Panc1 (cell line): Measurements from ENCODE around the gene SLC49A3.

ENCODE experiments used
- REST ChIP-seq, 2 experiments: IDR thresholded peaks; 2 replicates each; pipeline ENCODE4 v1.6.1; 2011 to 2012; ENCODE audit warnings: low read depth in 2 of 2, control low read depth in 1 of 2, low read length in 1 of 2, mild to moderate bottlenecking in 1 of 2, moderate library complexity in 1 of 2; ENCODE audit not compliant: insufficient read depth in 1 of 2
- SIN3A ChIP-seq: IDR thresholded peaks from 2 replicates; pipeline ENCODE4 v1.6.1; 2012; ENCODE audit warnings: low read depth, mild to moderate bottlenecking, low read length, moderate library complexity, borderline replicate concordance; ENCODE audit not compliant: insufficient read depth
- TCF7L2 ChIP-seq: IDR thresholded peaks from 2 replicates; pipeline ENCODE4 v1.6.1; 2011; ENCODE audit warnings: mild to moderate bottlenecking, low read depth, low read length, inconsistent platforms
- TF ChIP-seq, protein P1 (sequence below): fragments of 450-650 bp; IDR thresholded peaks from 2 replicates; pipeline ENCODE4 v1.5.1; 2017; ENCODE audit warnings: mild to moderate bottlenecking

DNA sequence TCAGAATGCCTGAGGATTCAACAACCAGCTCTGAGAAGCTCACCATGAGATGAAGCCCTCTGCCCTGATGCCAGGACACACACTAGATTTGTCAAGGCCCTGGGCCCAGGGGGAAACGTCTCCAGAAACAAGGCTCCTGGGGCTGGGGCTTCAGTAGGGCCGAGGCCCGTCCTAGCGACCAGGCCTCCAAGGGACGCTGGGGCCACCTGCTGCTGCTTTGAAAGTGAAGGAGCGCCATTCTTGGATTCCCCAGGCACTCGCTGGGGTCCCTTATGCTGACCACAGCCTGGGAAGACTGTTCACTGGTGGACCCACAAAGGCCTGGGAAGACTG is 39.7 kb downstream of the SLC49A3 start:
- TF ChIP-seq, protein P1, sequence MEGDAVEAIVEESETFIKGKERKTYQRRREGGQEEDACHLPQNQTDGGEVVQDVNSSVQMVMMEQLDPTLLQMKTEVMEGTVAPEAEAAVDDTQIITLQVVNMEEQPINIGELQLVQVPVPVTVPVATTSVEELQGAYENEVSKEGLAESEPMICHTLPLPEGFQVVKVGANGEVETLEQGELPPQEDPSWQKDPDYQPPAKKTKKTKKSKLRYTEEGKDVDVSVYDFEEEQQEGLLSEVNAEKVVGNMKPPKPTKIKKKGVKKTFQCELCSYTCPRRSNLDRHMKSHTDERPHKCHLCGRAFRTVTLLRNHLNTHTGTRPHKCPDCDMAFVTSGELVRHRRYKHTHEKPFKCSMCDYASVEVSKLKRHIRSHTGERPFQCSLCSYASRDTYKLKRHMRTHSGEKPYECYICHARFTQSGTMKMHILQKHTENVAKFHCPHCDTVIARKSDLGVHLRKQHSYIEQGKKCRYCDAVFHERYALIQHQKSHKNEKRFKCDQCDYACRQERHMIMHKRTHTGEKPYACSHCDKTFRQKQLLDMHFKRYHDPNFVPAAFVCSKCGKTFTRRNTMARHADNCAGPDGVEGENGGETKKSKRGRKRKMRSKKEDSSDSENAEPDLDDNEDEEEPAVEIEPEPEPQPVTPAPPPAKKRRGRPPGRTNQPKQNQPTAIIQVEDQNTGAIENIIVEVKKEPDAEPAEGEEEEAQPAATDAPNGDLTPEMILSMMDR = no peak
- TF ChIP-seq REST (IDR thresholded peaks at IDR 0.05; ENCODE audit: insufficient read depth in 1 of 2, low read depth in 2 of 2, low read length in 1 of 2) (no peak), TCF7L2 (no peak), SIN3A (no peak)
